ENCODE measurements around the gene RAP1B. TPM values are rescaled to one million over a fixed set of nuclear protein-coding genes. Genes with fewer than 3 reads are reported as not detected.
A peak's percentile ranks its signal among the peaks of the same experiment; 100 is the strongest.

Gene RAP1B
- total RNA-seq, 1 donor from 2014 or later, result 252 TPM

DNA sequence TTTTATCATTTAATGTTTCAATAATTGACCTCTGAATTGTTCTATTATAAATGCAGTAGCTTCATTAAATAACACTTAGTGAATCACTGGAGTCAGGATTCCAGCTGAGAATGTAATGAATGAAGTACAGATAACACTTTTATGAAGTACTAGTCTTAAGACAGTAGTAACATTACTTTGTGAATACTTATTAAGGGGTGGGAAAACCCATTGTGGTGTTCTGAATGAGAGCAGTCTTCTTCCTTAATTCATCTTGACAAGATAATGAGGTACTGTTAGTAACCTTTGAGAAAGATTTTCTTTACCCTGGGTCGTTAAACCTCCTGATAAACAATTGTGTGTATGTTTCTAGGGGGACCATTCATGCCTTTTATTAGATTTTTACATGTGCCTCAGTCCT is 88.8 kb downstream of the RAP1B start:
- no peaks in the 10 kb centered on the region for H3K27me3 ChIP-seq
- H3K4me1 ChIP-seq, result no peaks in the 10 kb centered on the region
- H2AFZ ChIP-seq (replicated peaks), result no peak overlapping the region
- no peaks in the 10 kb centered on the region for H4K20me1 ChIP-seq (ENCODE audit: low read depth)
- no peak overlapping the region for H3K4me2 ChIP-seq
- no peaks in the 10 kb centered on the region for H3K4me1 Mint-ChIP-seq
- H3K9me3 ChIP-seq (ENCODE audit: low read depth), result no peaks in the 10 kb centered on the region
- H3K4me3 ChIP-seq, result no peak overlapping the region
- peaks cover 8% of the 10 kb centered on the region for H3F3A ChIP-seq (ENCODE audit: low read depth)
- H3K9me3 Mint-ChIP-seq, result no peaks in the 10 kb centered on the region
- peaks cover 36% of the 10 kb centered on the region for H3K36me3 Mint-ChIP-seq
- no peaks in the 10 kb centered on the region for H3K79me2 ChIP-seq (ENCODE audit: low read depth)
- H3K36me3 ChIP-seq, result peaks cover 16% of the 10 kb centered on the region
- no peak overlapping the region for H3K27ac Mint-ChIP-seq
- DNase-seq (ENCODE audit: low spot score), result peak; percentile 18
- no peak overlapping the region for H3K9ac ChIP-seq
- no peak overlapping the region for H3K4me3 Mint-ChIP-seq
- H3K27ac ChIP-seq, result no peak overlapping the region
- no peaks in the 10 kb centered on the region for H3K27me3 Mint-ChIP-seq (ENCODE audit: insufficient read depth, low read depth)
- TF ChIP-seq EZH2 (IDR thresholded peaks at IDR 0.05) (no peak), EZH2phosphoT487 (IDR thresholded peaks at IDR 0.05) (no peak)
- TF ChIP-seq, protein P1, sequence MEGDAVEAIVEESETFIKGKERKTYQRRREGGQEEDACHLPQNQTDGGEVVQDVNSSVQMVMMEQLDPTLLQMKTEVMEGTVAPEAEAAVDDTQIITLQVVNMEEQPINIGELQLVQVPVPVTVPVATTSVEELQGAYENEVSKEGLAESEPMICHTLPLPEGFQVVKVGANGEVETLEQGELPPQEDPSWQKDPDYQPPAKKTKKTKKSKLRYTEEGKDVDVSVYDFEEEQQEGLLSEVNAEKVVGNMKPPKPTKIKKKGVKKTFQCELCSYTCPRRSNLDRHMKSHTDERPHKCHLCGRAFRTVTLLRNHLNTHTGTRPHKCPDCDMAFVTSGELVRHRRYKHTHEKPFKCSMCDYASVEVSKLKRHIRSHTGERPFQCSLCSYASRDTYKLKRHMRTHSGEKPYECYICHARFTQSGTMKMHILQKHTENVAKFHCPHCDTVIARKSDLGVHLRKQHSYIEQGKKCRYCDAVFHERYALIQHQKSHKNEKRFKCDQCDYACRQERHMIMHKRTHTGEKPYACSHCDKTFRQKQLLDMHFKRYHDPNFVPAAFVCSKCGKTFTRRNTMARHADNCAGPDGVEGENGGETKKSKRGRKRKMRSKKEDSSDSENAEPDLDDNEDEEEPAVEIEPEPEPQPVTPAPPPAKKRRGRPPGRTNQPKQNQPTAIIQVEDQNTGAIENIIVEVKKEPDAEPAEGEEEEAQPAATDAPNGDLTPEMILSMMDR (IDR thresholded peaks at IDR 0.05), result no peak

Small RNAs within 50 kb of the gene (small RNA-seq; reads per million reads assigned to genes)
- gene RF00017 (not detected), gene SNORA70G (not detected)

Other genes starting within 250 kb of the RAP1B start
- 152 and 231 TPM in 2 replicates for gene NUP107, start 76.1 kb downstream of the RAP1B start, total RNA-seq (ENCODE audit: low replicate concordance)
- 1.5 and 3.5 TPM in 2 replicates for gene SLC35E3, start 135.3 kb downstream of the RAP1B start, total RNA-seq (ENCODE audit: low replicate concordance)
- gene MDM2, start 197.3 kb downstream of the RAP1B start, total RNA-seq (ENCODE audit: low replicate concordance), result 47.7 and 93.8 TPM in 2 replicates